HS-27A (cell line): Measurements from ENCODE around the gene ZFAND3.

ENCODE experiments used
- DNase-seq: peaks from one replicate; pipeline ENCODE4 v3.0.0-alpha.2; 2012; ENCODE audit warnings: low read depth, missing footprints

Gene ZFAND3

DNA sequence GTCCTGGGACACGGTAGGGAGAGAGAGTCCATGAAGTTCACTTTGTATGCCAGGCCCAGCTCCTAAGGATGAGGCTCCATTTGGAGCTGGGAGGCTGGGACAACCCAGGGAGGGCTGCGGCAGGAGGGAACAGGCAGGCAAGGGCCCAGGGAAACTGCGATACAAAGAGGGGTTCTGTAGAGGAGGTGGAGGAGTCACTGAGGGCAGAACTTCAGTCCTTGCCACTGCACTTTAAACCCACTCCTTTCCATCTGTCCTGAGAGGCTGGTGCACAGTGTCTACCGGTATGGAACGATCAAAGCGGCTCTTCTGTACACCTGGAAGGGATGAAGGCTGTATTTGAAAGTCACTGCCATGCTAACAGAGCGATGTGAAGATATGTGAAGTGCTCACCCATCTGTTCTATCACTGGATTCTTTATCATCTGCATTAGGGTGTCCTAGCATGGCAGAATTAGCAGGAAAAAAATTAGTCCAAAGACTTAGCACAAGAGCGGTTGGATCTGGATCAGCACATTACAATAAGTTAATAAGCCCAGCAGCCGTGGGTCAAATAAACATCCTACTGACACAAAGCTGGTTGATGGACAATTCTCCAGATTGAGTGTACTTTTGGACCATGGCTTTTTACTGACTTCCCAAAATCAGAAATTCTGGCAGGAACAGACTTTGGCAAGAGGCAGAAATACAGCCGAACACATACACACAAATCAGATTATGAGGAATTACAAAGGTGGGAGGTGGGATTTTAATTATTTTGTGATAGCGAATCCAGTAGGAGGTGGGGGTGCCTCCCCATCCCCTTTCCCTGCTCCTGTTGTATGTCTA, 20.9 kb upstream of the ZFAND3 start:
- no peak for DNase-seq

DNA sequence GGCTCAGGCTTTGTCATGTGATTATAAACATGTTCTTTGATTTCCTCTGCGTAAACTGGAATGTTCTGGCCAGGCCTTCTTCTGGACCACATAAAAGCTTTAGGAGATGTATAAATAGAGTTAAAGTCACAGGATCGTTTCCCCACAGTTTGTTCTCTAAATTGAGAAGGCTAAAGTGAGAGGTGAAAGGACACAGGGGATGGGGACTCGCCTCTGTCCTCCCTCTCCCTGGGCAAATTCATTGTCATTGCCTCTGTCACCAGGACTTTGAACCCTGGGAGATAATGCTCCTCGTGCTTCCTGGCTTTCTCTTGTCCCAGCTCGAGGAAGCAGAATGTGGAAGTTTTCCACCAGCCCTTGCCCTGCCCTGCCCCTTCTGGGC, 20.3 kb upstream of the ZFAND3 start:
- DNase-seq = no peak

DNA sequence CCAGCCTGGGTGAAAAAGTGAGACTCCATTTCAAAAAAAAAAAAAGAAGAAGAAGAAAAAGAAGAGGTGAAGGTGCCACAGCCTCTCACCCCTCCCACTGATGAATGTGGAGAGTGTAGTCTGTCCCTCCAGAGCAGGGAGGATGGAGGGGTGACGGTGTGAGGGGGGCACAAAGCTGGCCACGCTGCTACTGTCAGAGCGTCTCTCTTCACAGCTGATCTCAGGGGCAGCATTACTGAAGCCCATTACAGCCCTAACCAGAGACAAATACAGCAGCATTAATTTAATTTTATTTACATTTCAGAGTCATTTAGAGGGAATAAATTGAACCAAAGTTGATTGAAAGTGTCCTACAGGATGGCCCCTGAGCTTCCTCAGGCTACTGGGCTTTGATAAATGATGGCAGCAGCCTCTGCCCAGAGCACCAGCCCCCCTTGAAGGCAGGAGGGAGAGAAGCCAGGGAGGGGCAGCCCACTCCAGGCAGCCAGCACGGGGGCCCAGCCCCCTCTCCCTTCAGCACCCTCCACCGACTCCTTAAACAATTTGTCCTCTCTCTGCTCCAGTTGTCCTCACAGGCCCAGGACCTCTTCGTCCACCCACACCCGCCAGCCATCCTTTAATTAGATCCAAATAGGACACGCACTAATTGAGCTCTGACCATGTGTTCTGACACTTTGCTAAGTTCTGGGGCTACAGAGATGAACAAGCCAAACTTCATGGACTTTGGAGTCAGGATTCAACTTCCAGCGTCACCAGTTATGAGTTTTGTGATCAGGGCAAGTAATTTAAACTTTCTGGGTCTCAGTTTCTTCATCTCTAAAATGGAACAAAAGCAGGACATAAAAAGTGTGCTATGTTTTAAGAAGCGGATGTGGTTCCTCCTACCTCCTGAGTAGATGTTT, 18.6 kb upstream of the ZFAND3 start:
- DNase-seq = no peak

DNA sequence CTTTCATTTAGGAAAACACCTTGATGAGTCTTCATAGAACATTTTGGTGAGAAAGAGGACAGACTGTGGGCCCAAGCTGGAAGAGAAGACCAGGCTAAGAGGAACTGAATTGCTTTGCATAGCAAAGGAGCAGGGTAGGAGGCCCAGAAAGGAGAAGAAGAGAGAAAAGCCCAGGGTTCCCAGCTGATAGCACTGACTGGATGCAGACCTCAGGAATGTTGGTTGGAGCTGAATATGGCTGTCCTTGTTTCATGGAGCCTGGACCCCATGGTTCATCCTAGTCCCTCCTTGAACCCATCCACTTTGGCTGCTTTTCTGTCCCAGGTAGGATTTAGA, 18.0 kb upstream of the ZFAND3 start:
- DNase-seq = no peak

DNA sequence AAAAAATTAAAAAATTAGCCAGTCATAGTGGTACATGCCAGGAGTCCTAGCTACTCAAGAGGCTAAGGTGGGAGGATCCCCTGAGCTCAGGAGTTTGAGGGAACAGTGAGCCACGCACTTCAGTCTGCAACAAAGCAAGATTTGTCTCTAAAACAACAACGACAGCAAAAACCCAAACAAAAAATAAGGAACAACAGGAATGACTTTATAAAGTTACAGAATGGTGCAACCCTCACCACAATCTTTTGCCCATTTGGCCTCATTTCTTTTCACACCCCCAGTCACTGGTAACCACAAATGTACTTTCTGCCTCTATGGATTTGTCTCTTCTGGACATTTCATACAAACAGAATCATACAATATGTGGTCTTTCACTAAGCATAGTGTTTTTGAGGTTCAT, 16.7 kb upstream of the ZFAND3 start:
- DNase-seq = no peak

DNA sequence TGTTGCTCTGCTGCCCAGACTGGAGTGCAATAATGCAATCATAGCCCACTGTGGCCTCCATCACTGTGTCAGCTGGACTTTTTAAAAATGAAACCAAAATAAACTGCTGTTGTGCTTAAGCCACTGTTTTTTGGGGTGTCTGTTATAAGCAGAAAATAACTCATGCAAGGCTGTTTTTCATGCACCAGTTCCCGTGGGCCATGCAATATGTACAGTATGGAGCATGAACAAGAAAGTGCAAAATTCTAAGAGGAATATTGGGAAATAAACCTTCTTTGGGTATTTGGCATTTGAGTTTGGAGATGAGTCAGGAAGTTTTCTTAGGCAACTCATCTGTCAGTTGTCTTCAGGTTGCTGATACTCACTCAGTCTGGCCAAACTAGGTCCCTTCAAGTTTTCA, 14.9 kb upstream of the ZFAND3 start:
- DNase-seq = no peak

DNA sequence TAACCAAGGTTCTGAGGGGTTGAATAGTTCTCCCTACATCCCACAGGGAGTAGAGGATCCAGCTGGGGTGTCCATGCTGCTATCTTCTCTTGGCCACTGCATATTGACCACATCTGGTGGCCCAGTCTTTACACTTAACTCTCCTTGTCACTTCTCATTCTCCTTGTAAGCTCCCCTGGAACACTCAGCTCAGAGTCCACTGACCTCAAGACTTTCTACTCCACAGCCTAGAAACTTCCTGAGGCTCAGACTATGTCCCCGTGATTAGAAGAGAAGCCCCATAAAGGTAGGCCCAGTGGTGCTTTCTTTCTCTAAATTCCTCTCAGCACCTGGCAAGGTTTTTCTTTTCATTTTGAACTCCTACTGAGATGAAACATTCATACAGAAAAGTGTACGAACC, 13.3 kb upstream of the ZFAND3 start:
- no peak for DNase-seq

DNA sequence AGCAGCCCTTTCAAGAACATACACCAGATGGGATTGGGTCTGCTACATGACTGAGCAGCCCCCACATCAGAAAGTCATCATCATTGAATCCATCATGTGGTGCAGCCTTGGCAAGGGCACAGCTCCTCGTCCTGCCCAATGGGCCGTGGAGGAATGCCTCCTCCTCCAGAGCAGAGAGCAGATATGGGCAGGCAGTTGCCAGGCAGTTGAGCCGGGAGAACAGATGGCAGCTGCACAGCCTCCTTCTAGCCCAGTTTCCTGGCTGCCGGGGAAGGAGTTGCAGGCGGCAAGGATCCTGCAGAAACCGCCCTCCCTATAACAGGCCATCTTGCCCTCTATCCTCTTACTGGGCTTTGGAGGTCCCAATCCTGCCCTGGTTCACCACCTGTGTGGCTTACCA, 11.9 kb upstream of the ZFAND3 start:
- DNase-seq = no peak

DNA sequence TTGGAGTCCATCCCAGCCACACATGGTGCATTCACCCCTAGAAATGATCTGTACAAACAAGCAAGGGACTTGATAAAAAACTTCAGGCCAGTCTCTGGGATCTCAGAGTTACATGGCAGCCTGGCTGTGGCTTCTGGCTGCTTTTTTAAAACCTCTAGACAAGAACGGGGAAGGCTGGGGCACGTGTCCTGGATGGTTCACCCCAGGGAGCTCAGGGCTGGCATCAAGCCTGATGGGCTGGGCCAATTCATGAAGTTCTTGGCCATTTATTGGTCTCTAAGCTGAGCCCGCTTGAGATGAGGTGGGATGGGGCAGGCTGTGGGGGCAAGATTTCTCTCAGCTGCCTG, 10.4 kb upstream of the ZFAND3 start:
- DNase-seq = no peak

DNA sequence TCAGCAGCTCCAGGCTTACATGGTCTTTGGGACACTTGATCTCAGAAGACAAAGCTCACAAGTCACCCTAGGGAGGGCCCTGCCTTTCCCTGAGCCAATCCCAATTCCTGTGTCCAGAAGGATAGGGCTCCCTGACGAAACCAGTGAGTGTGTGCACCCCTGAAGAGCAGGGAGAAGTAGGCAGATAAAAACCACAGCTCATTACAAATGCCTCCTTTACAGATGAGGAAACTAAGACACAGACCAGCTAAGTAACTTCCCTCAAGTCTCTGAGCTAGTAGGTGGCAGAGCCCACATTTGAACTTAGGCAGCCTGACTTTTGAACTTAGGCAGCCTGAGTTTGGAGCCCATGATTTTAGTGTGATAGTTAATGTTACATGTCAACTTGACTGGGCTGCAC, 6.7 kb upstream of the ZFAND3 start:
- DNase-seq = no peak

DNA sequence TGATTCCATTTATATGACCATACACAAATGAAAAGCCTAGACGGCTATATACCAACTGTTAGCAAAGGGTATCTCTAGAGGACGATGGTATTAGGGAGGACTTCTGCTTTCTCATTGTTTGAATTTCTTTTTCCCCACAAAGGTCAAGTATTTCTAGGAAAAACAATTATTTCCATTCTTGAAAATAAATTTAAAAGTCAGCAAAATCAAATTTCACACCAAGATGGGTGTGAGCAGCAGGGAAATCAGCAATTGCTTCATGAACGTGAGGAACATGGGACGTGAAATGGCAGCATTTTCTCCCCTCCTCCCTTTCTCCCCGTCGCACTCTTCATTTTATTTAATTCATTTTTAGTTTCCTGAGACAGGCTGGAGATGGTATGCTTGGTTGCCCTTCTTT, 5.2 kb upstream of the ZFAND3 start:
- no peak for DNase-seq

DNA sequence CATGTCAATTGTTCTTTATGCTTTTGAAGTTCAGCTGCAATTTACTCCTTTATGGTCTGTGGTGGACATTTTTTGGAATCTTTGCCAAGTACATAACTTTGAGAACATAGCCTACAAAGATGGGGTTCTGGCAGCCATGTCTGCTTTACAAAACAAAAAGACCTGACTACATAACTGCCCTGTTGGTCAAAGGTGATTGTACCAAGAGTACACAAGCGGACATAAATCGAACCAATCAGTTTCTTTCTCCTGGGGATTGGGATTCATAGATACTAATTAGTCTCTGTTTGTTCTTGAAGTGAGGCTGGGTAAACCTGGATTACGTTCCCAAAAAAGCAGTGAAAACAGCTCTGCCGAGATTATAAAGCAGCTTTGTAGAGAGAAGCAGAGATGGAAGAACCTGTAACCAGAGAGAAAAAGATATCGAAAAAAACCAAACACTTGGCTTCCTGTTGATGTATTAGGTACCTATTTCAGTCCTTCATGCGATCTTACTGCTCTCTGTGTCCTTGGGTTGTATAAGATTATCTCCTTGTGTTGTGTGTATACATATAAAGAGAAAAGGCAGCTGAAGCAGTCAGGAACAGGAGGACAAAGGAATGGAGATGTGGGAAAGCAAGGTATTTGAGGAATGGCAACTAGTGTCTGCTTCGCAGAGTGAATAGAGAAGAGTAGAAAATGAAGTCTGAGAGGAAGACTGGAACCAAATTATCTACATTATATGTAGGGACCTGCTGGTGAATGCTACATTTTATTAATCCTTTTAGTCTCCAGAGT, 2.7 kb upstream of the ZFAND3 start:
- DNase-seq = no peak

DNA sequence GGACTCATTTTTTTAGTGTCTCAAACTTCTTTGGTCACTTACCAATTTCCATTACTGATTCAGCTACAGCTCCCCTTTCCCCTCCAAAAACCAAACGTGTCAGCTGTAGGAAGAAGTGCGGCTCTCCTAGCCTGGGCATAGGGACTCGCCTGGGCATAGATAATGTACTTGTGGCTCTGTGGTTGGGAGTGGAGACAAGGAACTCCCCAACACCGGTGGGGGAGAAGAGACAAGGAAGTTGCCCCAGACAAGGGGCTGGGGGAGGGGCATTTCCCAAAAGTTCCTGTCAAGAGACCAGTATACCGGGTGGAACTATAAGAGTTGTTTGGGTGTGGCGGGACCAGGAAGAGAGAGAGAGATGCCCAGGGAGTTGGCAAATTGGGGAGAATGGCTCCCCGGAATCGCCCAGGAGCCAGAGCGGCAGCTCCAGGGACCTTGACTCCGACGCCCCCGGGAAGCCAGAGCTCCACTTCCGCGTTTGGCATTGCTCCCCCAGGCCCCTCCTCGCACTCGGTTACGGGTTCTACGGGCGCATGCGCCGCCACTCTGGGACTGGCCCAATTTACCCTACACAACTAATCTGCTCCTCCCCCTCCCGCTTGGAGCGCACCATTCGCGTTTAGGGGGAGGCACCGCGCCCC, 871 bp upstream of the ZFAND3 start:
- no peak for DNase-seq

DNA sequence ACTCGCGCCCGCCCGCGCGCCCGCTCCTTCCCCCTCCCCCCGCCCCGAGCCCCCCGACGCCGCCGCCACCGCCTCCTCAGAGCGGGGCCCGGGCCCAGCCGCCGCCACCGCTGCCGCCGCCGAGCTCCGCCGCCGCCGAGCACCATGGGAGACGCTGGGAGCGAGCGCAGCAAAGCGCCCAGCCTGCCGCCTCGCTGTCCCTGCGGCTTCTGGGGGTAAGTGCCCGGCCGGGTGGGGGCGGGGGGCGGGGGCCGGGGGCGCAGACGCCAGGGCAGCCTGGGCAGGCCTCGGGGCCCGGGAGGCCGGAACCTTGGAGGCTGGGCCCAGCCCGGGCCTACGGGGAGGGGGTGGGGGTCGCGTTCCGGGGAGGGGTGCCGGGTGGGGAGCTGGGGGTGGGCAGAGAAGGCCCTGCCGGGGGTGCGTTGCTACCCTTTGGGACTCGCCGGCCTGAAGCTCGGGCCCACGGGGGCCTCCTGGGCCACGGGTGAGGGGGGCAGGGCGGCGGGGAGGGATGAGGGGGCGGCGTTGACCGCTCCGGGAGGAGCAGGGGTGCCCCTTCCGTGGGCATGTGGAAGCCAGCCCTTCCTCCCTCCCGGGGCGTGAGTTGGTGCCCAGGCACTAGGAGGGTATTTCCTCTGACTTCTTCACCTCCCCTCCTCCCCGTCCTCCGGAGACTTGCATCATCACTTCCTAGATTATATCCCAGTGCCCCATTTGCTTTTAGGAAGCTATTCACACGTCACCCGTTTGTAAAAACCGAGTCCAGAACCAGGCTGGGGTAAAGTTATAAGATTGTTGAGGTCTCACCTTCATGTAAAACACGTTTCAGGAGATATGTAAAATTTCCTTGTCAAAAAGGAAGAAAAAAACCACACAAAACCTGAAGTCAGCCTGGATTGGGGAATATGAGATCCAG, 533 bp downstream of the ZFAND3 start:
- DNase-seq = peak; percentile 69

DNA sequence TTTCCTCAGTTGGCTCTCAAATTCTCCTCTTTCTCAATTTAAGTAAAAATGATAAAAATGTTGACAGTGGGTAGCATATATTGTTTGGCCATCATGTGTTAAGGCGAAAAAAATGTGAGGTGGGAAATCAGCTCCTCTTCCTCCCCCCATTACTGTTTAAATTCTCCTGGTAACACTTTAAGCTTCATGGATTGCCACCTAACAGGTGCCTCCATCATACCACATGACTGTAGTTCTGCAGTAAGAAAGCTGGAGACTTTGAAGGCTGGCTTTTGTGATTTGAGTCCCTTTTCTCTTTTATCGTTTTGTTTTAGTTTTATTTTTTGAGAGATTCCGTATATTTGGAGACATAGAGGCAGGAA, 1.2 kb downstream of the ZFAND3 start:
- DNase-seq = no peak

DNA sequence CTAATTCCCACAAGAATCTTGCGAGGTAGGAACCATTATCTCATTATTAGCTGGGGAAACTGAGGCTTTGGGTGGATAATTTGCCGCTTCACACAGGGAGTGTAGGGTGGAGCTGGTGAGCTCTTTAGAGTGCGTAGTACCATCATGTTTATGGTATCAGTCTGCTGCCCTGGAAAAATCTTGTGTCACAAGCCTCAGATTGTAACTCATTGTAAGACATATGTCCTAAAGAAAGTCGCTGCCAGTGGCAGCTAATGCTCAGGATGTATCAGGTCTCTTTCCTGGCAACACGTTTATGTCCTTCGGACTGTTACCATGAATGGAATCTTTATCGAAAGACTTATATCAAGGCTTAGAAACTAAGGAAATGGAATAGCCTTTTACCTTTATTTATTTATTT, 1.9 kb downstream of the ZFAND3 start:
- no peak for DNase-seq

DNA sequence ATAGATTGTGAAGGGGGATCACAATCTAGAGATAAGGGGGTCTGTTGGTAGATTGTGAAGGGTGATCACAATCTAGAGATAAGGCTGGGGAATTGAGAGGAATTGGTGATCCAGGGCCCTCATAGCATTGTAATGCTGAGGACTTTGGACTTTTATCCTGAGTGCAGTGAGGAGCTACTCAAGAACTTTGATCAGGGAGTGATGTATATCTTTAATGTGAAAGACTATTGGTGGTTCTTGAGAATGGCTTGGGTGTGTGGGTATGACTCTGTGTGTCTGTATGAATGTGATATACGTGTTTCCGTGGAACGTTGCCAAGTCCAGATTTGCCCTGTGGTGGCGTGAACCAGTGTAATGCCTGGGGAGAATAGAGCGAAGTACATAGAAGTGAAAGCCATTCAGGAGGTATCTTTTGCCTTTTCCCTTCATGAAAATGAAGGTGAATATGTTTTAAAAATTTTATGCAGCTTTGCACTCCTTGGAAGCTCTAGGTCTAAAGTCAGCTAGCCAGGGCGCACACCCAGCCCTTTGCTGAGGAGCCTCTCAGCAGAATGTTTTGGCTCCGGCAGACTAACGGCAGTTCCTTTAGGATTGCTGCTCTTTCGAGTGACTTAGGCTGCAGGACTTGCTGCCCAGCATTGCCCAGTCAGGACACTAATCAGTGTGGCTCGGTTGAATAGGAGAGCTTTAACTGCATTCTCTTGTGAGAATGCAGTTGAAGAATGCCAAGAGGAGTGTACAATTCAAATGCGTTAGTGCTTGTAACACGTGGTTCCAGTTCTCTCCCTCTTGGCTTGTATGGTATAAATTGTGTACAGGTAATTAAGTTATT, 3.5 kb downstream of the ZFAND3 start:
- DNase-seq = no peak

DNA sequence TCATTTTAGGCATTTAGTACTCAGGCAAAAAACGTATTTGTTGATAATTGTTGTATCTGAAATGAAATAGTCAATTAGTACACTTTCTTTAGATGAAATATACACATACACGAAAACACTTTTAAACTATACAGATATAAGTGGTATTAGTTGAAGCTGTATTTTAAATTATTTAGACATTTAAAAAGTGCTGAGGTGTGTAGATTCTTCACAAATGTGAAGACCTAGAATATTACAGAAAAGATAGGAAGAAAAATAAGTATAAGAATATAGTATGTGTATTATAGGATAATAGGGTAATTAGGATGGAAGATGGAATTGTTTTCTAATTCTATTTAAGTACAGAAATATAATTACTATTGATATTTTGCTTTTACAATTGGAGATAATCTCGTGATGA, 4.6 kb downstream of the ZFAND3 start:
- DNase-seq = no peak

DNA sequence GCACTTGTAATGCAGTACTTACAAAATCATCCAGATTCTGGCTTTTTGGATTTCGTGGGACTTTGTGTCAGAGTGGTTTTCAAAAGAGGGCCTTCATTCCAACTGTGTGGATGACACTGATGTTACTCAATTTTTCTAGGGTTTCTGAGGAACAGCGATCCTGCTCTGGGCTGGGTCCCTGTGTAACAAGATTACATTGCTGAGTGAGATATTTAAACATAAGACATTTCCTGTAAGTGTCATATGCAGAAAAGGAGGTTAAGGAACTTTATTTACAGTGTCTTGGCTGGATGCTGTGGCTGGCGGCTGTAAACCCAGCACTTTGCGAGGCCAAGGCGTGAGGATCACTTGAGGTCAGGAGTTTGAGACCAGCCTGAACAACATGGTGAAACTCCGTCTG, 6.7 kb downstream of the ZFAND3 start:
- DNase-seq = no peak

DNA sequence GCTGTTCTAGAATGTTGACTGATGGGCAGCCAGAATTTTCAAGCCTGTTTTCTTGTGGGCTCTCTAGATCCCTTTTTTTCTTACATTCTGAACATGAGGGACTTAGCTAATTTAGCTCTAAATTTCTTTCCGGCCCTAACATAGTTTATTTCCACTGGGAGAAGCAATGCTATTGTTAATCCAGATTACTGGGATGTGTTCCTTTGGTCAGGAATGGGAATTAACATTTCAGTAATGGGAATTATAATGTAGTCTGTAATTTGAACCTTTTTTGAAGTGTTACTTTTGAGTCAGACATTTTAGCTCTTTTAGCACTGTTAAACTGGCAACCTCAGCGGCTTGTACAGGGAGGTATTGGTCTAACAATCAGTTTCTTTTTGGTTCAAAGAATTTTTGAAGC, 7.5 kb downstream of the ZFAND3 start:
- no peak for DNase-seq
